ENCODE results near the gene UBL4B.

The UBL4B gene

DNA sequence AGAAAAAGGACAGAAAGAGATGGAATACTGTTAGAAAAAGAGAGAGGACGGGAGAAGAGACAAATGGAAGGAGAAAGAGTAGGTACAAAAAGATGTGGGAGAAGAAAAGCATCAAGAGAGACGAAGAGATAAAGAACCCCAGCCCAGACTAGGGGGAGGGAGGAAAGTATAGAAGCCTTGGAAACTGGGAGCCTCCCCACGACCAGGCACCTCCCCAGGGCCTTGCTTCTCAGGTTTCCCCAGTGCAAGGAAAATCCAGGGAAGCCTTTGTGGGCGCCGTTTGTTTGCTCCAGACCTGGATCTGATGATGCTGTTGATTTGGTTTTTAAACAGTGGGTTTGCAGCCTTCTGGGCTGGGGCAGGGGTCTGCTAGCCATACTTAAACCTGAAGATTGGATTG, 26.6 kb upstream of the UBL4B start:
- no peak for DNase-seq

DNA sequence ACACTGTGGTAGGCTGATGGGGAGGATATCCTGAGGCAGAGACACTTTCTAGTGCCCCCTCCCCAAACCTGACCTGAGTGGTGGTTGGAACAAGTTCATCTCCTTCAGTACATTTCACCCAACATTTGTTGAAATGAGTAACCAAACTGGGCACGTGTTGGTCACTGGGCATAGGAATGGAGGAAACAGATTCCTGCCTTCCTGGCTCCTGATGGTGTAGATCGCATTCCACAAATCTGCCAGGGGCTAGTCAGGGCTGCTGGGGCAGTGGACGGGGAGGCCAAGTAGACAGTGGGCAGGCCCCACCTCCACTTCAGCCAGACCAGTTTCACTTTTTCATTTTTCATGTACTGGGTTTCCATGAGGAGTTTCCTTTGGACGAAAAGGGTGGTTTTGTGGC, 25.3 kb upstream of the UBL4B start:
- DNase-seq = no peak

DNA sequence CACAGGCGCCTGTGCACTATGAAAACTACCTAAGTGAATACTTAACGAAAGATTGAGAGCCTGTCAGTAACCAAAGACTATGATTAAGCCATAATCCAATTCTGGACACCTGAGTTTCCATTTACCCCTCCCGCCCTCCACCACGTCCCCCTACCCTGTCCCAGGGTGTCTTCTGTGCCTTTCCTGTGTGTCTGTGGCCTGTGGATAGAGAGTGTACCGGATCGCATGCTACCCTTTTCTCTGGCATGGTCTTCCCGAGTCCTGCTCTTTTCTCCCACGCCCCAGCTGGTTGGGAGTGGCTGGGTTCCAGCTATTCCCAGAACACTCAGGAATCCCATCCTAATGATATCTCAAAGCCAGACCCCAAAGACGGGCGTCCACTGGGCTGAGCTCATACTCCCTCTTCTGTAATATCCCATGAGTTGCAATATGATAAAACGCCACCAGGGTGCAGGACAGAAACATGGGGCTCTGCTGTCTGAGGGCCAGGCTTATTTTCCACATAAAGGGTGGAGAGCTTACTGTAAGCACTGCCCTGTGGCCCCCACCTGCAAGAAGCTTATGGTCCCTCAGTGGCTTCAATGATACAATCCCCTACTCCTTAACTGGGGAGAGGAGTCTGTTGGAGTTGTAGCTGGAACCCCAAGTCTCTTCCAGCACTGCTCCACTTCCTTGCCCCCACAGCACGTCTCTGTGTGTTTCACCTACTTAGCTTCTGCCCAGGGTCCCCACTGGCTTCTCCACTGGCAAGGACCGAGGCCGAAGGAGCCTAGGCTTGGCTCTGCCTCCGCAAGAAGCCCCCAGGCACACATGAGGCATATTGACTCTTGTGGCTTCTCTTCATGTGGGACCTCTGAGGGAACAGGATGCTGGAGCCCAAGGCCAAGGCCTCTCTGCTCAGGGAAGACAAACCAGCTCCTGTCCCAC, 24.2 kb upstream of the UBL4B start:
- peak; percentile 79 for DNase-seq

DNA sequence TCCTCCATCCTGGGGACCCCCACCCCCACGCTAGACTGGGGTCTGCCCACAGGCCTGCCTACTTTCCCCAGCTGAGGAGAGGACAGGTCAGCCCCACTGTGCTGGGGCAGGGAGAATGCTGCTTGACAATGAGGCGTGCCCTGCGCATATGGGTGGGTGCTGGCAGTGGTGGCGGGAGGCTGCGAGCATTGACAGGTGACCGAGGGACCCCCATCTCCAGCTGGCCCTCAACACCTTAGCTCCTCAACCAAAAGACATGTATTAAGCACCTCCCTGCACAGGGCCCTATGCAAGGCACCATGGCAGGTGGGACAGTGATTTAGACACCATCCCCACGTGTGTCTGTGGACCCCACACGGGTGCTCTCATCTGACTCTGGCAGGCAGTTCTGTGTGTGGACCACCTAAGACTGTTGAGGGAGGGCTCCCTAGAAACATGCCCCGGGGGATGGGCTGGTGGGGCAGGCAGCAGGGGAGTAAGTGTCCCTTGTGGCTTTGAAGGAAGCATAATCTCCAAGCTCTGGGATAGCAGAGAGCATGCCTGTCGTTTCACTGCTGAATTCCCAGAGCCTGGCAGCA, 23.4 kb upstream of the UBL4B start:
- DNase-seq = no peak

DNA sequence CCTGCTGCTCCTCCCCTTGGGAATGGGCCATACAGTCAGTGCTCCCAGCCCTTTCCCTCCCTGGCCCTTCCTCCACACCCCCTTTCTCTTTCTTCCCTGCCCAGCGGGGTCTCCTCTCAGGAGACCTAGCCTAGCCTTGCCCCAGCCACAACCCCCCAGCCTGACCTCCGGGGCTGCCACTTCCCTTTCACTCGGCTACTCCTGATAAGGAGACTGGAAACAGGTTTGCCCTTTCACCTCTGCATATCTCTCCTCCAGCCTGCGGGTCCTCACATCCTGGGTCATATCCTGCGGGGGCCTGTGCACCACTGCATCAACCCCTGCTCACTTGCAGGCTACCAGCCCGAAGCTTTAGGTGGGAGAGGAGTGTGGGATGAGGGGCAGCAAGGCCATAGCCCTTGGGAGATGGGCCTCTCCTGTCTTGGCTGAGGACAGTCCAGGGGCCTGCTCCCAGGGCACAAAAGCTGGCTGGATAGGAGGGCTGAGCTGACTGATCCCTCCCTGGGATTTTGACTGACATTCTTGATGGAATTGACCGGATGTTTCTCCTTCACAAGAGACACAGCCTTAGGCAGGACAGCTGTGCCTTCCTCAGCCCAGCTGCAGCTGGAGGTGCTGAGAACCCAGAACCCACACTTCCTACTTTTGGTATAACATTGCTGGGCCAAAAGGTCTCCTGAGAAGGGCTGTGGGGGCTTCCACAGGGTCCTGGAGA, 22.5 kb upstream of the UBL4B start:
- DNase-seq = no peak

DNA sequence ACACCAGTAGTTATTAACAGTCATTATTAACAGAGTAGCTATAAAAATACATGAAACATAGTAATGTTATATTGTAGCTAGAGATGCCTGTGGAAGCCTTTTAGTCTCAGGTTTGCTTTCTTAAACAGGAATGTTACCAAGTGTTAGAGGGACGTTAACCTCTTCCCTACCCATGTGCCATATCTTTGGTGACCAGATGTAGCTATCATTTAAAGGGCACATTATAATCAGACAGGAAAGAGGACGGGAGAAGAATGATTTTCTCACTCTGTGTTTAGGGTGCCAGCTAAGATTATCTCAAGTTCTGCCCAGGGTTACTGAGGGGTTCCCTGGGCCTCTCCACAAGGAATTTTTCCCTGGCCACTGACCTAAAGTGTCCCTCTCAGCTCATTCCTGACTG, 20.9 kb upstream of the UBL4B start:
- DNase-seq = no peak

DNA sequence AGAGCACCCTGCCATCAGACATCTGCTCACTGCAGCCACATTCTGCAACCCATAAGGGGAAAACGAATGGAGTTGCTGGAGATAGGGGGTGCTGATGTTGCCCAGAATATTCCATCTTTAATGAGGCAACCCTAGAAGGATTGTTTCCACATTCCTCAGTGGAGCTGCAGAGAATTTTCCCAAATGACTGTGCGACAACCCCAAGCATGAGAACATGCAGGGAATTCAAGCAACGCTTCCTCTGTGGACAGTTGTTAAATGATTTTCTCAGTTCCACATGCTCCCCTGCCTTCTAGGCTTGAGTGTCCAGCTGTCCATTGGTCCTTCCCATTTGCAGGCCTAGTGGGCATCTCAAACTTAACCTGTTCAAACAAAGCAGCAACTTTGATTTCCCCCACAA, 20.5 kb upstream of the UBL4B start:
- no peak for DNase-seq

DNA sequence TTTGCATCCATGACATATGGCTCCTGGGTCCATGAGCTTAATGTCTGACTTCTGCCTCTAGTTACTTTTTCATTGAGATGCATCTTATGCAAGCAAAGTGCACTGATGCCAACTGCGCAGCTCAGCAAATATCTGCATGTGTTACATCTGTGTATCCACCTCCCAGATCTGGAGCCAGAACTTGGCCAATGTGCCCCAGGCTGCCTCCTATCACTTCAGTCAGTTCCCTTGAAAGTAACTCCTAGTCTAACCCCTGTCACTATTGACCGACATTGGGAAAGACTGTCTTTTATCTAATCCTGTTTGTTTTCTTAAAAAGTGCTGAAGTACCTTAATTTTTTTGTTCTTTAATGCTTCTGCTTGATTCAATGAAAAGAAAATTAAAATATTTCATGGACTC, 19.3 kb upstream of the UBL4B start:
- DNase-seq = no peak

DNA sequence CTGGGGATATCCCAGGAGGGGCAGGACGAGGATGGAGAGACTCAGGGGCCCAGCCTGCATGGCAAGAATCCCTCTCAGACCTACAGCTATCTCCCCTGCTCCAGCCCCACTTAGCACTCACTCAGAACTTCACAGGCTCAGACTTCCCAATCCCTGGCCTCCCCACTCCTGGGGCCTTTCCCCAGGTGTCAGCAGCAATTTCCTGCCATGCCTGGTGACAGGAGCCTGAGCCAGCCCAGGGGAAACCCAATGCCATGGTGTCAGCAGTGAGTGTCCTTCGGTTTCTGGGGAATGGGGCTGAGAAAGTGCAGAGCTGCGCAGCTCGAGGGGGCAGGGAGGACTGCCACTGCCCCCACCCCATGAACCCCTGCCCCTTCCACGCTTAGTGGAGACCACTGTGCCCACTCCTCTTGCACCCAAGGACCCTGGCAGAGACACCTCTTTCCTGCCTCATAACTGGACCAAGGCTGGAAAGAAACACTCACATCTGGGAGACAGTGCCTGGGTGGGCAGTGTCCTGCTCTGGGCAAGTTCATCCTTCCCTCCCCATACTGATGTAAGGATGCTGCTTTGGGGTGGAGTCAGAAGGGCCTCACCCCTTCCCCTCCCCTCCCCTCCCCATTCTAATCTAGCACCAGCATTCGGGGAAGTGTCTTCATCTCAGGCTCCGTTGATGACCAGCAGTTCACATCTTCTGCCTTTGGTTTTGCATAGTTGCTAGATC, 17.1 kb upstream of the UBL4B start:
- DNase-seq = no peak

DNA sequence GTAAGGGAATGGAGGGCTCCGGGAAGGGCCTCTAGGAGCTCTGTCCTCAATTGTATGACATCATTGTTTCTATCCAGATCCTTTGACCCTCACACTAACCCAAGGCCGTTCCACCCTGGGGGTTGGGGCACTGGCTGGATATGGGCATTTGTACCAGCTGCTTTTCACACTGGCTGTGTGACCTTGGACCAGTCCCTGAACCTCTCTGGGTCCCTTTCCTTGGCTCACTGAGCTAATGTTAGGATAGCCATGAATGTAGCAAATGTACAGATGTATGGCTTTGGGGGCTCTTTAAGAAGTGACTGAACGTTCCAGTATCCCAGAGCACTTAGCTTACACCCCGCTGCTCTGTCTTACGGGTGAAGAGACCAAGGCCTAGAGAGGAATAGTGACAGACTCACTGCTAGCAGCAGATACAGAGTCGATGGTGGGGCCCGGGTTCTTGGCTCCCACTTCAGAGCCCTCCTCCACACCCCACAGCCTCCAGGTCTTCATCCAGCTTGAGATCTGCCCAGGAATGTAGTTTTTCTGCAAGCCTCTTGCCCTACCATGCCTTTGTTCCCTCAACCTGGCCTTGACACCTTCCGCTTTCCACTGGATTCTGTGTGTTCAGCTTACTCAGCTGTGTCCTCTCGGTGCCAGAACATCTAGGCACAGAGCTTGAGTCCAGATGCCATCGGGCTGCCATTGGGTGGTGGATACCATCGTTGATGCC, 14.6 kb upstream of the UBL4B start:
- no peak for DNase-seq

DNA sequence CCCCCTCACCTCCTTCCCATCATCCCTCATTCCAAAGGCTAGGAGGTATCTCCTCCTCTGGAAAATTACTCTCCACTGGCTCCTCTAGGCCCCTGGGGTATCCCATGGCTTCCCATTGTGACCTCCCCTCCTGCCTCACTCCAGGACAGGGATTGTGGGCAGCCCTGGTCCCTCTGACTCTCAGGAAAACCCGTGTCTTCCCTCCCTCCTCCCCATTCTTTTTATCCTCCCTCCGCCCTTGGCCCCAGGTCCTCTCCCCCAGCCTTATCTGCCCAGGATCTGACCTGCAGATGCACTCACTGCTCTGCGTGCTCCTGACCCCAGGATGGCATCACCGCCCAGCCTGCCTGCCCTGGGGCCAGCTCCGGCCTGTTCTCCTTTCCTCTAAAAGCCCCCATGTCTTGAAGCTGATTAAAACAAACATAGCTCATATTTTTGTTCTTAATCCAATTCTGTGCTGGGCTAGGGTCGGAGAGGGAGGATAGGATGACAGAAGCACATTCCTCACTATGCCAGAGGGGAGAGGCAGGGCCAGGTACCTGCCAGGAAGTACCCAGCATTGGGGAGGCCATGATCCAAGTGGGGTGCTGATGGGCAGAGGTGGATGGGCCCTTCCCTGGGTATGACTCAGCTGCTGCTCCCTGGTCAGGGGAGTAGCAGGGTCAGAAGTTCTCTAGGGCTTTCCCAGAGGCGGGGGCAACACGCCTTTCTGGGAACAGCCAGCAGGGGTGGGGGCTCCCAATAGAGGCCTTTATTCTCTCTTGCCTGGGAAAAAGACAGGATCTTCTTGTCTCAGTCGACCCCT, 13.8 kb upstream of the UBL4B start:
- DNase-seq = no peak

DNA sequence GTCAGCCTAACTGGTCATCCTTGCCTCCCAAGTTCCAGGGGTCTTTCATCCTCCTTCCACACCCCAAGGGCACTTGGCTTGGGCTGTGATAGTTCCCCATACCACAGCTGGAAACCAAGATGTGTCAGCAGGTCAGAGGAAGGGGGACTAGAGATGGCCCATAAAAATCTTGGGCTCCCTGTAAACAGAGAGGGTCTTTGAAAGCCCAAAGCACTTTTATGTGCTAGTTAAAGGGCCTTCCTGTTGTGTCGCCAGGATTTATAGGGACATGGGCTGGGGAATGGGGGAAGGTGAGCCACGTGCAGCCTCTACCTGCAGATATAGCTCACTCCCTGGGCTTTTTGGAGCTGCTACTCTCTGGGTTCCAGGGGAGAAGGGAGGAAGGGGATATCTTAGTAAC, 11.9 kb upstream of the UBL4B start:
- no peak for DNase-seq

DNA sequence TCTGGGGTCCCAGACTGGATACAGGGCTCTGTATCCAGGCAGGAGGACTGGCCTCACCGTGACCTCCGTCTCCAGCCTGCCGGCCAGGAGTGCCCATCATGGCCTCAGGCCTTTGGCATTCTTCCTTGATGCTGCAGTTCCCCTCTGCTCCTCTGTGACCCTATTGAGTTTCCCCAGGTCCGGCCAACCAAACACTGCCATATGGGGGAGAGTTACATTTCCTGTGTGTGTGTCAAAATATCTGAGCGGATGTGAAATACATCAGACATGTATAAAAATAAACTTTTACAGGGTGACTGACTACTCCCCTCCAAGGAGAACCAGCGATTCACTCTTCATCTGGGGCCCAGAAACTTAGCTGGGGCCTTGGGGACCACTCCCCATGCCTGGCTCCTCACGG, 10.2 kb upstream of the UBL4B start:
- DNase-seq = no peak

DNA sequence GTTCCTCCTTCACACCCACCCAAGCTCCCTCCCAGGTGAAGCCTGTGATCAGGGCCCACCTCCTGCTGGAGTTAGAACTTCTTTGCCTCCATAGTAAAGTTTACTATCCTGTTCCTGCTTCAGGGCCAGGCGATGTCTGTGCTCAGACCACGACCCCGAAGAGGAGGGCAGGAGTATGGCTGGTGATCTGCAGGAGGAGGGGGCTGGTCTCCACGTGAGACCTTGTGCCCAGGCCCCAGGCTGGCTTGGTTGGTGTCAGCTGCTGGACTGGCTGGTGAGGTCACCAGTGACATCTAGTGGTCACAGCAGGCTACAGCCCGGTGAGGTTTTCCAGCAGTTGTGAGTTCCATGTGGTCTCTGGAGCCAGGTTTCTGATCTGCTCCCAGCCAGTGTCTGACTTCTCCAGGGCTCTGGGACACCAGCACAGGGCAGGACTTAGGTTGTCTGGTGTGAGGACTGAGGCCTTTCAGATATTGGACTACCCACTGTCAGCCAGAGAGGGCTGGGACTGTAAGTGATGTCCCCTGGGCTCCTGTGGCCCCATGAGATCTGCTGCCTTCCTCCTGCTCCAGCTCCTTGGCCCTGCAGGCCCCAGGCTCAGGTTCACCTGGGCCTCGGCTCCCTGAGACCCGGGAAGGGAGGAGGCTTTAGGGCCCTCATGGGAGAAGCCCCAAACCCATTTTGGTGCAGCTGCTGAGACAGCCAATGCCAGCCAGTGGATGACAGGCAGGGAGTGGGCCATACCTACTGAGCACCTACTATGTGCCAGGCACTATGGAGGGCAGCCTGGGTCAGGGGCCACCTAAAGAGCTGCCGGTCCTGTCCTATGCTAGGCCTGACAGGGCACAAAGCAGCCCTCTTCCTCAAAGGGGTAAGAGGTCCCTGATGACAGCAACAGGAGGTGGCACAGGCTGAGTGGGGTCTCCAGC, 6.0 kb upstream of the UBL4B start:
- DNase-seq = peak; percentile 85

DNA sequence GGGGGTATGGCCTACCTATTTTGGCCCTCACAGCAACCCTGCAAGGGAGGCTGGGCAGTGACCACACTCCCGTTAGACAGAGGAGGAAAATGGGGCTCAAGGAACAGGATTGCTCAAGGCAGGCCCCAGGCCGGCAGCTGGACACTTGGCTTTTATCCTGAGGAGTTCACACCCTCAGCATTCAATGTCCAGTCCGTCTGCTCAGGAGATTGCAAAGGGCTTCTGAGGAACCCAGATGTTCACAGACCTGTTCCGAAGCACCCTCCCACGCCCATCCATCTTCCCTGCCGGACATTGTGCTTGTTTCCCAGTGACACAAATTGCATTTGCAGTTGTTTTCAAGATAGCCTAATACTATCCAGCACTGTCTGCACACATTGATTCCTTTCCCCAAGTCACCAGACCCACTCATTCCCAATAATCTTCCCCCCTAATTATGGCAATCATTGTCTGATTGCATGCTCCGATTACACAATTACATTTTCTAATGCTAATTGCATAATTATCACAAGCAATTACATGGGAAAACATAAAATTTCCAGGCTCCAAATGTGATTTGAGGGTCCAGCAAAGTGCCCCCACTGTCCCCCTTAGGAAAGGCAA, 4.3 kb upstream of the UBL4B start:
- DNase-seq = no peak

DNA sequence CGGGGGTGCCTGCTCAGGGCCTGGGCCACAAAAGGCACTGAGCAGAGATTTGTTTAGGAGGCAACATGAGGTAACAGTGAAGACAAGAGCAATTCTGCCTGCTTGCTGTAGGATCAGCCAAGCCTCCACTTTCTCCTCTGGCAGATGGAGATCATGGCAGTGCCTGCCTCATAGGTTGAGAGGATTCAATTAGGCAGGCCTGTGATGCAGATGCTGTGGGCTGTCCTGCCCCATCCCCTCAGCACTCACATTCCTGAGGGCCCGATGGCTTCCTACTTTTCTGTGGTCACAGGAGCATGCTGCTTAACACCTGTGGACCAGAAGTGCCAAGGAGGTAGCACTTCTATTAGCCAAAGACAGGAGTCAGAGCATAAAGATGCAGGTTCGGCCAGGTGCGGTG, 1.2 kb upstream of the UBL4B start:
- peak; percentile 12 for DNase-seq

DNA sequence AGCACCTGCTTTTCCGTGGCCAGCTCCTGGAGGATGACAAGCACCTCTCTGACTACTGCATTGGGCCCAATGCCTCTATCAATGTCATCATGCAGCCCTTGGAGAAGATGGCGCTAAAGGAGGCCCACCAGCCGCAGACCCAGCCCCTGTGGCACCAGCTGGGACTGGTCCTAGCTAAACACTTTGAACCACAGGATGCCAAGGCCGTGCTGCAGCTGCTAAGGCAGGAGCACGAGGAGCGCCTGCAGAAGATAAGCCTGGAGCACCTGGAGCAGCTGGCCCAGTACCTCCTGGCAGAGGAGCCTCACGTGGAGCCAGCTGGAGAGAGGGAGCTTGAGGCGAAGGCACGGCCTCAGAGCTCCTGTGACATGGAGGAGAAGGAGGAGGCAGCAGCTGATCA, 413 bp downstream of the UBL4B start:
- DNase-seq = no peak

DNA sequence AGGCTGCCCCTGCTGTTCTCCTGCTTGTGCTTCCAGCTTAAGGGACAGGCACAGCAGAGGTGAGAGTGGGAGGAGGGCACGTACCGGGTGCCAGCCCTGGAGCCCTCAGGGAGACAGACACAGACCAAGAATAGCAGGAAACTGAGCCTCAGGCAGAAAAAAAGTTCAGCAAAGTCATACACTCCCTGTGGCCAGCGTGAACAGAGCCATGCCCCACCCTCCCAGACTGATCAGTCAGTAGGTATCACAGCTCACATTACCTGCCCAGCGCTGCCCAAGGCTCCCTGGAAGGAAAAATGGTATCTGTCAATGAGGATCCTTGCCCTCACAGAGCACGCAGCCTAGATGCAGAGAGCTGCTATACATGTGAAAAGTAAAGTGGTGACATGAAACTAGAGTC, 1.3 kb downstream of the UBL4B start:
- no peak for DNase-seq

DNA sequence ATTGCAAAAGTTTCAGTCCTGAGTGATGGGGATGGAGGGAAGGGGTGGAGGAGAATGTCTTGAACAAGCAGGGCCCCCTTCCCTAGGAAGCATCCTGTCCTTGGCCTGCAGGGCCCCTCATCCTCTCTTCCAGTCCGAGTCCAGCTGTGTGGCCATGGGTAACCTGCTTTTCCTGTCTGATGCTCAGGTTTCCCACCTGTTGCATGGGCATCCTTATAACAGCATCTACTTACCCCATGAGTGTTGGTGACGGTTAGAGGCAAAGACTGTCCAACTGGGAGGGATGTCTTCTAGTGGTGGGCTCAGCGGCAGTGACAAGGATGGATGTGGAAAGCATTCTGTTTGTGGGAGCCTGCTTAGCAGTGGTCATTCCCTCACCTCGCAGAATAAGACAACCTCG, 1.9 kb downstream of the UBL4B start:
- no peak for DNase-seq

DNA sequence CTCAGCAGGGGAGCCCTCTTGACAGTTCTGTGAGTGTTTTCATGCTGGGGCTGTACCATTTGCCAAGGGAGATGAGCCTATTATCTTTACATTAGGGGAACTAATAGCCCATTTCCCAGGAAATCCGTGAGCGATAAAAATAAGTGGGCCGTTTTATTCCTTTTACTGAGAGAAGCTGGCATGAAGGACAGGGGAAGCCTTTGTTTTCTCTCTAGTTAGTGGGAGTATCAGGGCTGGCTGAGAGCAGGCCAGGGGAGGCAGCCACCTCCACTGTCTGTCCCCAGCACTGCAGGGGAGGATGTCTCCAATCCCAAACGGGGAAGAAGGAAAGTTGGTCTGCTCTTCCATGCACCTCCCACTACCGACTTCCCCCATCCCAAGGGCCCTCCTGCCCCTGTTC, 2.5 kb downstream of the UBL4B start:
- DNase-seq = no peak
